GM12873 (cell line): ENCODE measurements around the gene LDB2.

Experiments used
- CTCF ChIP-seq: IDR thresholded peaks from 2 replicates; pipeline ENCODE4 v1.5.1; 2012; ENCODE audit warnings: low read depth, mild to moderate bottlenecking, moderate library complexity, low read length, control low read depth; ENCODE audit not compliant: insufficient read depth; ENCODE audit errors: missing control alignments

LDB2 gene

GRCh38 chr4:16580514-16580913, 317.9 kb downstream of the LDB2 start:
- TF ChIP-seq CTCF: no peak

GRCh38 chr4:16579866-16580265, 318.6 kb downstream of the LDB2 start:
- TF ChIP-seq CTCF: no peak

- TF ChIP-seq CTCF: no peak
These were observed 321.3 kb downstream of the LDB2 start for GRCh38 chr4:16577177-16577576.

- TF ChIP-seq CTCF: no peak
These were observed 323.5 kb downstream of the LDB2 start for GRCh38 chr4:16574981-16575380.

- no peak for TF ChIP-seq CTCF
These were observed 324.7 kb downstream of the LDB2 start for GRCh38 chr4:16573739-16574138.

GRCh38 chr4:16573206-16573605, 325.2 kb downstream of the LDB2 start:
- no peak for TF ChIP-seq CTCF

- TF ChIP-seq CTCF: no peak
These were observed 325.8 kb downstream of the LDB2 start for GRCh38 chr4:16572631-16573030.
